PC-9 (cell line): ENCODE results near the gene TMEM116.

Source experiments
- EZH2 ChIP-seq: fragments of 200-600 bp; sonication (generic); IDR thresholded peaks from 2 replicates; pipeline ENCODE4 v1.8.0; 2017; ENCODE audit warnings: antibody characterized with exemption, low read depth
- TF ChIP-seq, protein P1 (sequence below): fragments of 200-600 bp; sonication (generic); conservative IDR thresholded peaks from 2 replicates; pipeline ENCODE4 v1.6.1; 2017; ENCODE audit warnings: mixed run types, antibody characterized with exemption, mild to moderate bottlenecking, moderate library complexity

DNA sequence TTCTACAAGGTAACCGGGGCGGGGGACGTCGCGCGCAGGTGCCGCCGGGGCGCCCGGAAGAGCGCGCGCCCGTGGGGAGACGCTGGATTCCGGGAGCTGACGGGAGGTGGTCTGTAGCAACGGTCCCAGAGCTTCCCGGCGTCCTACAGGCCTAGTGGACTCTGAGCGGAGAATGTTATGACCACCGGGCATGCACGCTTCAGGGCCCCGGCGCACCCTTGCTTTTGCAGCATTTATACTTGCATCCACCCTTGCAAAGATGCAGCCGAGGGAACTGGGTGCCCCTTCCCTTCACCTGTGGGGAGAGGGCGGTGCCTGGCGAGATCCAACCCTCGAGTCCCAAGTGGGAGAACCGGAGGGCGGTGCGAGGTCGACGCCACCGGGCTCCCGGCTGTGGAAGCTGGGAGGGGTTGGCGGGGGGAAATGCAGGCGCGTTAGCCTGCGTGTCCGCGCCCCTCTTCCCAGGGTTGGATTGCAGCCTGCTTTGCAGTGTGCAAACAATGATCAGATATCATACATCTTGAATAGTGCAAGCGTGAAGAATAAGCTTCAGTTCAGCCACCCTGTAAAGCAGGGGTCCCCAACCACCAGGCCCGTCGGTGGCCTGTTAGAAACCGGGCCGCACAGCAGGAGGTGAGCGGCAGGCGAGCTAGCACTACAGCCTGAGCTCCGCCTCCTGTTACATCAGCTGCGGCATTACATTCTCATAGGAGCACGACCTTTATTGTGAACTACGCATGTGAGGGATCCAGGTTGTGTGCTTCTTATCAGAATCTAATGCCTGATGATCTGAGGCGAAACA, 837 bp upstream of the TMEM116 start:
- no peak for TF ChIP-seq EZH2
- TF ChIP-seq, protein P1, sequence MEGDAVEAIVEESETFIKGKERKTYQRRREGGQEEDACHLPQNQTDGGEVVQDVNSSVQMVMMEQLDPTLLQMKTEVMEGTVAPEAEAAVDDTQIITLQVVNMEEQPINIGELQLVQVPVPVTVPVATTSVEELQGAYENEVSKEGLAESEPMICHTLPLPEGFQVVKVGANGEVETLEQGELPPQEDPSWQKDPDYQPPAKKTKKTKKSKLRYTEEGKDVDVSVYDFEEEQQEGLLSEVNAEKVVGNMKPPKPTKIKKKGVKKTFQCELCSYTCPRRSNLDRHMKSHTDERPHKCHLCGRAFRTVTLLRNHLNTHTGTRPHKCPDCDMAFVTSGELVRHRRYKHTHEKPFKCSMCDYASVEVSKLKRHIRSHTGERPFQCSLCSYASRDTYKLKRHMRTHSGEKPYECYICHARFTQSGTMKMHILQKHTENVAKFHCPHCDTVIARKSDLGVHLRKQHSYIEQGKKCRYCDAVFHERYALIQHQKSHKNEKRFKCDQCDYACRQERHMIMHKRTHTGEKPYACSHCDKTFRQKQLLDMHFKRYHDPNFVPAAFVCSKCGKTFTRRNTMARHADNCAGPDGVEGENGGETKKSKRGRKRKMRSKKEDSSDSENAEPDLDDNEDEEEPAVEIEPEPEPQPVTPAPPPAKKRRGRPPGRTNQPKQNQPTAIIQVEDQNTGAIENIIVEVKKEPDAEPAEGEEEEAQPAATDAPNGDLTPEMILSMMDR: no peak; the same call in 1 of the 2 replicates
